ENCODE results near the gene FMC1. TPM values are rescaled to one million over a fixed set of nuclear protein-coding genes. Genes with fewer than 3 reads are reported as not detected.

Gene FMC1
- total RNA-seq, result 6.2 to 9.1 TPM (median 8.9 TPM) in 3 replicates
- long read RNA-seq, transcript FMC1-201 (2 exons, 1,210 nt), result major isoform, 11 of 11 reads
- long read RNA-seq, partial matches to known transcripts, result 0 of 11 reads
- long read RNA-seq, other reads (novel, unspliced or antisense), result 0 of 11 reads

DNA sequence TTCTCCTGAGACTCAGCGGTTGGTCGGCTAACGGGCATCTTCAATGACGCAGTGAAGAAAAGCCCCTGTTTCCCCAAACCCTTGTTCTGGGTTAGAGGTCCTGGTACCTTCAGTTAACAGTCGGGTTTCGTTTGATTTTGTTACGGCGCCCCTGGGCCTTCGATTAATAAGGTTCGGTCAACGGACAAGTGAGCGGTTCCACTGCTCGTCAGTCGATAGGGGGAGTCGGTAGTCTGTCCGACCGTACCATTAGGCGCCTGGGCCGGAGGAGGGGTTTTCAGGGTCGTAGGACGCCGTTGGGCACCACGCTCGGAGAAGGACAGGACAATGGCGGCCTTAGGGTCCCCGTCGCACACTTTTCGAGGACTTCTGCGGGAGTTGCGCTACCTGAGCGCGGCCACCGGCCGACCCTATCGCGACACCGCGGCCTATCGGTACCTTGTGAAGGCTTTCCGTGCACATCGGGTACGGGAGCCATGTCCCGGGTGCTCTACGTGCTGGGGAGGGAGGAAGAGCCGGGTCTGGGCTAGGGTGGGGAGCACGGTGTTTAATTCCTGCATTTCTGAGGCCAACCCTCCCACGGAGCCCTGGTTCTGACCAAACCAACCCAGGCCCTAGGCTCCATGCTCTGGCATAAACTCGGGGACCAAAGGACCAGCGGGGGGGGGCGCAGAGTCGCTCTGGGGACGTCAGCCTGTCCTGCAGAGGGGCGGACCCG lies at the start of gene FMC1:
Gene FMC1 (plus strand): TSS at position 280 of the 718 bp plus-strand sequence. CDS start 48 bp downstream, at position 328.
- Mint-ChIP-seq H3K27ac (ENCODE audit: unreplicated experiment) (peak within 1 kb of the TSS; percentile 99), H3K4me3 (ENCODE audit: unreplicated experiment) (peak within 1 kb of the TSS; percentile 82), H3K36me3 (ENCODE audit: low read depth) (peaks cover 2% of the 10 kb centered on the region), H3K9me3 (ENCODE audit: low read depth) (peaks cover 4% of the 10 kb centered on the region), H3K4me1 (ENCODE audit: low read depth) (peaks cover 18% of the 10 kb centered on the region), H3K27me3 (ENCODE audit: low read depth) (no peaks in the 10 kb centered on the region)
- TF ChIP-seq, protein P1, sequence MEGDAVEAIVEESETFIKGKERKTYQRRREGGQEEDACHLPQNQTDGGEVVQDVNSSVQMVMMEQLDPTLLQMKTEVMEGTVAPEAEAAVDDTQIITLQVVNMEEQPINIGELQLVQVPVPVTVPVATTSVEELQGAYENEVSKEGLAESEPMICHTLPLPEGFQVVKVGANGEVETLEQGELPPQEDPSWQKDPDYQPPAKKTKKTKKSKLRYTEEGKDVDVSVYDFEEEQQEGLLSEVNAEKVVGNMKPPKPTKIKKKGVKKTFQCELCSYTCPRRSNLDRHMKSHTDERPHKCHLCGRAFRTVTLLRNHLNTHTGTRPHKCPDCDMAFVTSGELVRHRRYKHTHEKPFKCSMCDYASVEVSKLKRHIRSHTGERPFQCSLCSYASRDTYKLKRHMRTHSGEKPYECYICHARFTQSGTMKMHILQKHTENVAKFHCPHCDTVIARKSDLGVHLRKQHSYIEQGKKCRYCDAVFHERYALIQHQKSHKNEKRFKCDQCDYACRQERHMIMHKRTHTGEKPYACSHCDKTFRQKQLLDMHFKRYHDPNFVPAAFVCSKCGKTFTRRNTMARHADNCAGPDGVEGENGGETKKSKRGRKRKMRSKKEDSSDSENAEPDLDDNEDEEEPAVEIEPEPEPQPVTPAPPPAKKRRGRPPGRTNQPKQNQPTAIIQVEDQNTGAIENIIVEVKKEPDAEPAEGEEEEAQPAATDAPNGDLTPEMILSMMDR (IDR thresholded peaks at IDR 0.05), result peak; percentile 70
- DNase-seq (ENCODE audit: low spot score), result peak; percentile 95

DNA sequence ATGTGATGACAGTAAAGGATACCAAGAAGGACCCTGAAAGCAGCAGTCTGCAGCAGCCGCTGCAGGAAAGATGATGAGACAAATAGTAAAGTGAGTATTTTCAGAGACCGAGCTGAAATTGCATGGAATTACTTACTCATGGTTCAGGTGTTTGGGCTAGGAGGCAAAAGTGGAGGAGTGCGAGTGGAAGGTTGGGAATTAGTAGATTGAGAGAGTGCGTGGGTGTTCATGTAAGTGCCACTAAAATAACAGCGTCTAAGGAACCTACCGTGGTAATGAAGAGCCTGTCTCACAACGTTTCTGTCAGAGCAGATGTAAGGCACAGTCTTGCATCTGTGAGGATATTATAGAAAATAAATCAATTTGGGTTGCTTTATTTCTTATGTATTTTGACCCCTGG lies 48.3 kb upstream of the FMC1 start:
- no peaks in the 10 kb centered on the region for H3K4me1 Mint-ChIP-seq (ENCODE audit: low read depth)
- no peak overlapping the region for H3K4me3 Mint-ChIP-seq (ENCODE audit: unreplicated experiment)
- DNase-seq (ENCODE audit: low spot score), result no peak
- no peak overlapping the region for H3K27ac Mint-ChIP-seq (ENCODE audit: unreplicated experiment)
- H3K36me3 Mint-ChIP-seq (ENCODE audit: low read depth), result peaks cover 16% of the 10 kb centered on the region
- TF ChIP-seq, protein P1 (IDR thresholded peaks at IDR 0.05), result no peak
- no peaks in the 10 kb centered on the region for H3K27me3 Mint-ChIP-seq (ENCODE audit: low read depth)
- H3K9me3 Mint-ChIP-seq (ENCODE audit: low read depth), result no peaks in the 10 kb centered on the region

DNA sequence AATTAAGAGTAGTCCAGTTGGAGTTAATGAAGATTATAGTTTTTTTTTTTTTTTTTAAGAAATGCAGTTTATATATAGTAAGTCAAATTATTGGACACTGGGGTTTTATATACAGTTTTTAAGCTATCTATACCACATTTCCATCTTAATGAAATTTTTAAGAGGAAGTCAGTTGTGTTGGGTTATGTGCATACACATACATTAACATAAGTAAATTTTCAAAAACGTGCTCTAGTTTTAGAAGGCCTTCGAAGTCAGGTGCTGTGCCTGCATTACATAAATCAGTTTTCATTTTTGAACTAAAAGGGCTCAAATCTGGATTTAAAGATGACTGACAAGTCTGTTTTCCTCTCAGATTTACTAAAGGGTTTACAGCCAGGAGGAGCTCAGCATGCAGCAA lies 47.6 kb upstream of the FMC1 start:
- H3K9me3 Mint-ChIP-seq (ENCODE audit: low read depth), result no peaks in the 10 kb centered on the region
- no peak overlapping the region for H3K4me3 Mint-ChIP-seq (ENCODE audit: unreplicated experiment)
- no peak overlapping the region for H3K27ac Mint-ChIP-seq (ENCODE audit: unreplicated experiment)
- TF ChIP-seq, protein P1 (IDR thresholded peaks at IDR 0.05), result no peak
- DNase-seq (ENCODE audit: low spot score), result no peak
- H3K27me3 Mint-ChIP-seq (ENCODE audit: low read depth), result no peaks in the 10 kb centered on the region
- H3K4me1 Mint-ChIP-seq (ENCODE audit: low read depth), result no peaks in the 10 kb centered on the region
- peaks cover 13% of the 10 kb centered on the region for H3K36me3 Mint-ChIP-seq (ENCODE audit: low read depth)

DNA sequence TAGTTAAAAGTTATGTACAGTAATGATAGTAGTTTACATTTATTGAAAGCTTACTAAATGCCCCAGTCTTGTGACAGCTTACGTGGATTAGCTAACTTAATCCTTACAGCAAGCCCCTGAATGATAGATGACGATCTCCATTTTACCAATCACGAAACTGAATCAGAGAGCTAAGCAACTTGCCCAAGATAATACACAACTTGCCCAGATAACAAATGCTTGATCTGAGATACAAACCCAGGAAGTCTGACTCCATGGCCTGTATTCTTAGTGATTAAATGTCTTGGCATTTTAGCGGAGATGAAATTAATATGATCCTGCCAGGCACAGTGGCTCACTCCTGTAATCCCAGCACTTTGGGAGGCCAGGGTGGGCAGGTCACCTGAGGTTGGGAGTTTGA lies 46.9 kb upstream of the FMC1 start:
- H3K9me3 Mint-ChIP-seq (ENCODE audit: low read depth), result no peaks in the 10 kb centered on the region
- no peak overlapping the region for H3K27ac Mint-ChIP-seq (ENCODE audit: unreplicated experiment)
- no peaks in the 10 kb centered on the region for H3K4me1 Mint-ChIP-seq (ENCODE audit: low read depth)
- TF ChIP-seq, protein P1 (IDR thresholded peaks at IDR 0.05), result no peak
- H3K4me3 Mint-ChIP-seq (ENCODE audit: unreplicated experiment), result no peak overlapping the region
- no peak for DNase-seq (ENCODE audit: low spot score)
- peaks cover 13% of the 10 kb centered on the region for H3K36me3 Mint-ChIP-seq (ENCODE audit: low read depth)
- no peaks in the 10 kb centered on the region for H3K27me3 Mint-ChIP-seq (ENCODE audit: low read depth)

DNA sequence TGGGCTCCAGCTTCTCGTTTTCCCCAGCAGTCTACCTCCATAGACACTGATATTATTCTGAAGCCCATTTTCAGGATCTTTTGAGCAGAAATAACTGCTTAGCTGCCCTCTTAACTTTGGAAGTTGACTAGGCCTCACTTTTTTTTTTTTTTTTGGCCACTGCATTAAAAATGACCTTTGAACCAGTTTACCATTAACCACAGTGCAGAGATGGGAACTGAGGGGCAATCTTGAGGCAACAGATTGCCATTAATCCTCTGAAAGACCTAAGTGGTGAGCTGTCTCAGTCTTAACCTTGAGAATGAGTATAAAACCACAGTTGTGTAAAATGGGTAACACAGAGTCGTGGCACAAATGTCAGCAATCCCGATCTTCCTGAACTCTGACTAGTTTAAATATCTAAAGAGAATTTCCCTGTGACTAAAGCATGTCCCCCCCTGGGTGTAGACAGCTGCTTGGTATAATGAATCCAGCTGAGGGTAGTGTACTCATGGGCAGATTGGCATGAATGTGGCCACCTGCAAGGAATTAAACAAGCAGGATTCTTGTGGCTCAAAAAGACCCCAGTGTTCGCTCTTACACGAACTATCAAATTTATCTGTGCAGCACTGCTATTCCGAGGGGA lies 46.1 kb upstream of the FMC1 start:
- Mint-ChIP-seq H3K4me3 (ENCODE audit: unreplicated experiment) (no peak overlapping the region), H3K9me3 (ENCODE audit: low read depth) (no peaks in the 10 kb centered on the region), H3K4me1 (ENCODE audit: low read depth) (peaks cover 8% of the 10 kb centered on the region), H3K27ac (ENCODE audit: unreplicated experiment) (no peak overlapping the region), H3K27me3 (ENCODE audit: low read depth) (no peaks in the 10 kb centered on the region), H3K36me3 (ENCODE audit: low read depth) (peaks cover 13% of the 10 kb centered on the region)
- TF ChIP-seq, protein P1 (IDR thresholded peaks at IDR 0.05), result no peak
- no peak for DNase-seq (ENCODE audit: low spot score)
